Renal cortical epithelial cell (primary cell): ENCODE results near the gene TBCEL. TPM values are rescaled to one million over a fixed set of nuclear protein-coding genes. Genes with fewer than 3 reads are reported as not detected.
"Not testable (repeated sequence)": the region's sequence is repeated elsewhere in the genome, so short reads cannot be mapped to it uniquely, and the experiment has no call there.

ENCODE experiments used
- DNase-seq: peaks from one replicate; pipeline ENCODE4 v3.0.0-alpha.2; 2011; ENCODE audit warnings: low read depth
- total RNA-seq: library from RNA; depleted of rRNA; stranded (reverse); fragments of >200 nt; gene quantifications from 2 replicates; pipeline ENCODE4 v1.2.3, GENCODE V29; 2014

The TBCEL gene
- total RNA-seq, 1 donor from 2014 or later, result 44.4 TPM

DNA sequence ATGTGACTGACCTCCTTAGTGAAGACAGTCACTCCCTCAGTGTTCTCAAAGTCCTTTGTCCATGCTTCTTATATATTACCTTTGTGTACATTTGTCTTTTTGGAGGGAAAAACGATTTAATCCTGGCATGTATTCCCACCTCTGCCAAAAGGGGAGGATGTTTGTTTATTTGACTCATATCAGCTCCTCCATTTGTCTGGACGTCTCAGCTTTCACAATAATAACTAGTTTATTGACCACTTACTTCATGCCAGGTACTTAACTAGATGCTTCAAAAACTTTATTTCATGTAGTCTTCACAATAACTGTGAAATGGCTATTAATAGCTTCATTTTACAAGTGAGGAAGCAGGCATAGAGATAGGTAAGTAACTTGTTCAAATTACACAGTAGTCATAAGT lies 5.3 kb downstream of the TBCEL start:
- no peak for DNase-seq

DNA sequence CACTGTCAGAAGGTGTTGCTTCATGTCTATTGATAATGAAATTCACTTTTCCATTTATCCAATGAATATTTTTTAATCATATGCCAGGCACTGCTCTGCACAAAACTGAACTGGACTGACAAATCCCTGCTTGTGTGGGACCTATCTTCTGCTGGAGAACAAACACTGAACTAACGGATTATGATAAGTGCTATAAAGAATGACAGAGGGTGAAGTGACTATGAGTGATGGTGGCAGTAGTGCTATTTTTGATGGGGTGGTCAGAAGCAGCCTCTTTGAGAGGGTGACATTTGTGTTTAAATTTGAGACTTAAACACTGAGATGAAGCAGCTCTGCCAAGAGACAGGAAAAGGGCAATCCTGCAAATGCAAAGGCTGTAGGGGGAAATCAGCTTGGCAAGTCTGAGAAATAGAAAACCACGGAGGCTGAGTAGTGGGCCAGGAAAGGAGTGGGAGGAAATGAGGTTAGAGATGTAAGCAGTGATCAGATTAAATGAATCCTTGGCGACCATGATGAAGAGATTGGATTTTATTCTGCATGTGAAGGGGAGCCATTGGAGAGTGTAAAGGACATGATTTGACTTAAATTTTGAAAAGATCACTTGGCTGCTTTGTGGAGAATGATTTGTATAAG lies 6.0 kb downstream of the TBCEL start:
- DNase-seq, result no peak

- DNase-seq, result no peak
Measured at GRCh38 chr11:121031167-121031566, 7.3 kb downstream of the TBCEL start.

DNA sequence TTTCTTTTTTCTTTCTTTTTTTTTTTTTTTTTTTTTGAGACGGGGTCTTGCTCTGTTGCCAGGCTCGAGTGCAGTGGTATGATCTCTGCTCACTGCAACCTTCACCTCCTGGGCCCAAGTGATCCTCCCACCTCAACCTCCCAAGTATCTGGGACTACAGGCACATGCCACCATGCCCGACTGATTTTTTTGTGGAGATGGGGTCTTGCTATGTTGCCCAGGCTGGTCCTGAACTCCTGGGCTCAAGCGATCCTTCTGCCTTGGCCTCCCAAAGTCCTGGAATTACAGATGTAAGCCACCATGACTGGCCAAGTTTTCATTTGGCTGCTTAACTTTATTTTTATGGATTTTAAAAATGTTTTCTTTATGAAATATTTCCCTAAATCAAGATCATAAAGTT lies 7.7 kb downstream of the TBCEL start:
- DNase-seq, result not testable (repeated sequence)

DNA sequence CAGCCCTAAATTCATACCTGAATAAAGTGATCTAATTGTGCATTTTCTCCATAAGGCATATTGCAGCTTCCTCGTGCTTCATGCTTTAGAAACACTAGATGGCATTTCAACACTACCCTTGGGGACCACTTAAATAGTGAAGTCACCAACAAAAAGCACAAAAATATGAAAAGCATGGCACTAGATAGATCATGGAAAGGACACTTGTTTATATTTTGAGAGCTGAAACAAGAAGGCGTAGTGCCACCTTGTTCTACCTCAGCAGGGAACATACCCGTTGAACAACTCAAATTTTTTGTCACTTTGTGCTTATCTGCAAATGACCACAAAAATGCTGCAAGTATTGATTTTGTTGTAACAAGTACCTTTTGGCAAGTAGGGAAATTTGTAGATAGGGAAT lies 8.6 kb downstream of the TBCEL start:
- DNase-seq, result no peak

DNA sequence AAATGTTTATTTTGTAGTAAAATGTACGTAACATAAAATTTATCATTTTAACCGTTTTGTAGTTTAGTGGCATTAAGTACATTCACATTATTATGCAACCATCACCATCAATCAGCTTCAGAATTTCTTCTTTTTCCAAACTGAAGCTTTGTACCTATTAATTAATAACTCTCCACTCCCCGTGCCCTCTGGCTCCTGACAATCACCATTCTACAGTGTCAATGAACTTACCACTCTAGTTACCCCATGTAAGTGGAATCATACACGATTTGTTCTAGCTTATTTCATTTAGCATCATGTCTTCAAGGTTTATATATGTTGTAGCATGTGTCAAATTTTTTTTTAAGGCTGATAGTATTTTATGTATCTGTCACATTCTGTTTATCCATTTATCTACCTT lies 9.7 kb downstream of the TBCEL start:
- peak; percentile 21 for DNase-seq

- DNase-seq, result no peak
Measured at GRCh38 chr11:121035169-121035755, 11.4 kb downstream of the TBCEL start.

- no peak for DNase-seq
Measured at GRCh38 chr11:121035780-121036179, 11.9 kb downstream of the TBCEL start.

GRCh38 chr11:121037016-121037415 lies 13.1 kb downstream of the TBCEL start:
- DNase-seq, result no peak

- DNase-seq, result no peak
Measured at GRCh38 chr11:121038648-121039409, 14.9 kb downstream of the TBCEL start.

- DNase-seq, result no peak
Measured at GRCh38 chr11:121039971-121040613, 16.2 kb downstream of the TBCEL start.

- DNase-seq, result no peak
Measured at GRCh38 chr11:121040614-121041002, 16.7 kb downstream of the TBCEL start.

DNA sequence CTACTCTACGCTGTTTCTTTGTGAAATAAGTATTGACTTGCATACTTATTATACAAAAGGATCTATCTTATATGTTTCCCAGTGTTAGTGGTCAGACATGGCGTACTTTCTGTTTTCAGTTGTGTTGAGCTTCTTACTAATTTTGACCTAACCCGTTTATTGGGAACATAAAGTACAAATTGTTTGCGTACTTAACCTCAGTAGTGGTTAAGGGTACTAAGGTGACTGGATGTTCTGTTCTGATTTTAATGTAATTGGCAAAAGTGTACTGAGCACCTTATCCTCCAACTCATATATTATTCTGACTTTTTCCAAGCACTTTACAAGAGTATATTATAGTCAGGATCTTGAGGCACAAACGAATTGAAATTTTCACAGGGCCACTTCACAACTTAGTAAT lies 17.2 kb downstream of the TBCEL start:
- DNase-seq, result no peak

DNA sequence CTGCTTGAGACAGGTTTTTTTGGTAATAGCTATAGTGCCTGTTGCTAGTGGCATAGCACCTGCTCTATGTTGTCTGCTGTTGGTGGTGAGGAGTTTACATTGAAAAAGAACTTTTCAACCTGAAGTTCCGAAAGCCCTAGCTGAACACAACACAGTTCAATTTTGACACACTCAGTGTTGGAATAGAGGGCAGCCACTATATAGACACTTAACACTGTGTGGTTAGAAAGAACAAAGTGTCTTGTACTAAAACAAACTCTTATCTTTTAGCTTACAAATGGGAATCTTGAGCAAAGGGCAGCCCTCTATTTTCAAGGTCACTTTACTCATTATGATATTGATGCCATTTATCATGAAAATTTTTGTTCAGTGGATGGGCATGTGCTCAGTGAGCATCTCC lies 18.4 kb downstream of the TBCEL start:
- DNase-seq, result no peak

GRCh38 chr11:121047926-121048325 lies 24.0 kb downstream of the TBCEL start:
- no peak for DNase-seq

DNA sequence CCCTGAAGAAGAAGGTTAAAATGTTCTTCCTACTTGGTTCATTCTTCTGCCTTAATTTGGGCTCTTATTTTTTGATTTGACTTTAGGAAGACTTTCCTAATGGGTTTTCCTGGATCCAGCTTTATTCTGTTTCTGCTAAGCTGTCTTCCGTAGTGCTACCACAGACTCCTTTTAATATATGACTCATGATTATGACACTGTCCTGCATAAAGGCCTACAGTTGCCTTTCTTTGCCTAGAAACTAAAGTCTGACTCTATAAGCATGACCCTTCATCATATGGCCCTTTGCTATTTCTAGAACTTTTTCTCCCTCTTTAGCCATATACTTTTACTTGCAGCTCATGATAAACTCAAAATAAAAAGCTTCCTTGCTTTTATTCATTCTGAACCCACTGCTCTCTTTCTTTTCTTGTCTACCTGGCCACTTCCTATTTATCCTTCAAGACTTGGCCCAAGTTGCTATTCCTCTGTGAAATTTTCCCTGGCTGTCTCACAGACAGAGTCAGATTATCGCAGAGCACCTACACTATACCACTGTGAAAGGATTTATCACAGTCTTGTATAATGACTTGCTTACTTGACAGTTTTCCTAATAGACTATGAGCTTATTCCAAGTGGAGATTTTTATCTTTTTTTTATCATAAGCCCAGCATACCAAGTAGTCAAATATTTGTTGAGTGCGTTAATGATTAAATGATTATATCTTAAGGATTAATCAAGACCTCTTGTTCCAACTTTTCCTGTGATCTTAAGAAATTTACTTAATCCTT lies 24.7 kb downstream of the TBCEL start:
- DNase-seq, result peak; percentile 62

- no peak for DNase-seq
Measured at GRCh38 chr11:121053244-121053643, 29.3 kb downstream of the TBCEL start.

DNA sequence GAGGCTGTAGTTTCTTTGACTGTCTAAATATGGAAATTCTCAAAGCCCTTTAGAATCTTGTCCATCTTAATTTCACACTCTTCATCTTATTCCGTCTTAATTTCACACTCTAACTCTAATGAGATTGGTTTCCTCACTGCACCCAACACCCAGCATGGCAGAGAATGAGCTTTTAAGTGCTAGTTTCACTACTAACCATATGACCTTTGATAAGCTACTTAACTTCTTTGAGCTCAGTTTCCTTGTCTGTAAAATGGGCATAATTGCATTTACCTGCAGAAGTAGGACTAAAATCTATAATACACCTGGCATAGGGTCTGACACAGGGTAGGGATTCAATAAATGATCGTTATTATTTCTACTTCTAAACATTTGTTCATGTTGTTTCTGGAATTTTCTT lies 30.4 kb downstream of the TBCEL start:
- DNase-seq, result no peak

DNA sequence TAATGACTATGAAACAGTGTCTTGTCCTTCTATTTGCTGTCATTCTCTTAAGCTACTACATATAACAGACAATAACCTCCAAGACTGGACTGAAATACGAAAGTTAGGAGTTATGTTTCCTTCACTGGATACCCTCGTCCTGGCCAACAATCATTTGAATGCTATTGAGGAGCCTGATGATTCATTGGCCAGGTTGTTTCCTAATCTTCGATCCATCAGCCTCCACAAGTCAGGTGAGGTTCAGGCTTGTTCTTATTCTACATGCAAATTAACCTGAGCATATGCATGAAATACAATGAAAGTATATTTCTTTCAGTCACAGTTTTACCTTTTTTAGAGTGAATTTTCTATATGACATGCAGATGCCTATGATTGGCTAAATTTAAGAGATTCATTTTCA lies 31.2 kb downstream of the TBCEL start:
- no peak for DNase-seq

DNA sequence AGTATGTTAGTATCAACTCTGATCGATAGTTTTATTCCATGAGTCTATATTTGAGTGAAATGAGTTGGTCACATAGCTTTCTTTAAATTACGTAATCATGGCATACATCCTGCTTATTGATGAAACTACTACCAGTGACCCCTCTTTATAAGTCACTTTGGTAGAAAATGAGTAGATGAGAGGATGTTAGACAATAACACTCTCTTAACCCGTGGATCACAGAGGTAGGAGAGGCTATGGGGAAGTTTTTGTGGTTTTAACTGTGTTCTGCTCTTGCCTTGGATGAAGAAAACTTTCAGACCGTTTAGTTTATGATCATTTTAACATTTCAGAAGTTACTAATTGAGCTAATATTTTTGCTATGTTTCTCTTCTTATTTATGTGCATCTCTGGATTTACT lies 34.0 kb downstream of the TBCEL start:
- DNase-seq, result no peak

DNA sequence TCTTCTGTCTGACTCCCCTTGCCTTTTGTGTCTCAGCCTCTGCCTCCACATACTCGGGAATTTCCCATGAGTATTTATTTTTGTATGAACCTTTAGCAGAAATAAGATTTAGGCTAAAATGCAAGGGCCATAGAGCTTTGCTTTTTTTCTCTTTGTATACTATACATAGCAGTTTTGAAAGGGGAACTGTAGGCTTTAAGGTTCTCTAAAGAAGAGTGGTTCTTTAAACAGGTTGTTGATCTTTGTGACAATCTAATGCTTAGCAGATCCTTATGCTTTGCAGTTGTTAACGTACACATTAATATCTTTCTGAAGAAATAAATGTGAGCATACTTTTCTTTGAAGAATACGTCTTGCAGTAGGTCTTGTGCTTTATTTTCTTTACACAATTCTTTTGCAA lies 35.0 kb downstream of the TBCEL start:
- DNase-seq, result no peak

- no peak for DNase-seq
Measured at GRCh38 chr11:121059605-121060004, 35.7 kb downstream of the TBCEL start.
